IMR-90 (cell line): Measurements from ENCODE around the gene EFNB2. TPM values are rescaled to one million over a fixed set of nuclear protein-coding genes. Genes with fewer than 3 reads are reported as not detected.

Source experiments
- ATAC-seq: fragments of 200-7000 bp; cut with Tn5 transposase; 2 replicates; pipeline ENCODE4 v1.9.1; 2020; ENCODE audit warnings: low read depth, mild to moderate bottlenecking, moderate library complexity
- BruUV-seq: library from RNA; stranded (reverse); fragments of 400-500 nt; replicated peaks from 2 replicates; lab custom pipeline; 2021; lab: Mats Ljungman, UMichigan
- CTCF ChIA-PET: fragments of 300-600 bp; formaldehyde crosslinking; extraction: SDS; loops from one replicate; lab custom pipeline; 2021; ENCODE audit warnings: antibody characterized with exemption; lab: Yijun Ruan, JAX
- POLR2A ChIA-PET: fragments of 300-600 bp; sonication (Branson Sonifier 250); formaldehyde crosslinking; loops from one replicate; lab custom pipeline; 2022; ENCODE audit warnings: antibody characterized with exemption; ENCODE audit not compliant: unreplicated experiment; lab: Charles Lee
- DNase-seq: peaks from one replicate; pipeline ENCODE4 v3.0.0; 2013
- H2AFZ ChIP-seq: replicated peaks from 2 replicates; pipeline ENCODE3; 2013; ENCODE audit warnings: low read length, mild to moderate bottlenecking; ENCODE audit not compliant: poor library complexity
- H2AK5ac ChIP-seq: 2 replicates; pipeline ENCODE4 v1.6.1; 2013; ENCODE audit warnings: low read depth, low read length, inconsistent platforms
- H2AK9ac ChIP-seq: replicated peaks from 2 replicates; pipeline ENCODE3; 2013; ENCODE audit warnings: mild to moderate bottlenecking, low read depth, low read length, moderate library complexity; ENCODE audit not compliant: poor library complexity
- H2BK120ac ChIP-seq: 2 replicates; pipeline ENCODE4 v1.6.1; 2013; ENCODE audit warnings: low read depth, low read length, inconsistent platforms
- H2BK15ac ChIP-seq: 3 replicates; pipeline ENCODE4 v1.6.1; 2013; ENCODE audit warnings: low read depth, low read length, inconsistent platforms
- H2BK20ac ChIP-seq: 2 replicates; pipeline ENCODE4 v1.6.1; 2013; ENCODE audit warnings: low read depth, mild to moderate bottlenecking, inconsistent platforms, low read length, moderate library complexity
- H2BK5ac ChIP-seq: 2 replicates; pipeline ENCODE4 v1.6.1; 2013; ENCODE audit warnings: mild to moderate bottlenecking, low read depth, low read length, inconsistent platforms; ENCODE audit not compliant: poor library complexity, severe bottlenecking
- H3K14ac ChIP-seq: replicated peaks from 2 replicates; pipeline ENCODE4 v1.6.1; 2013; ENCODE audit warnings: low read depth, low read length, inconsistent platforms
- H3K18ac ChIP-seq: 2 replicates; pipeline ENCODE4 v1.6.1; 2013; ENCODE audit warnings: low read depth, low read length, control low read depth
- H3K23ac ChIP-seq: 2 replicates; pipeline ENCODE4 v1.6.1; 2013; ENCODE audit warnings: low read depth, low read length, inconsistent platforms
- H3K27ac ChIP-seq: 2 replicates; pipeline ENCODE4 v1.5.1; 2013; ENCODE audit warnings: mild to moderate bottlenecking, control low read depth, low read length; ENCODE audit not compliant: insufficient read depth
- H3K27me3 ChIP-seq: 2 replicates; pipeline ENCODE4 v1.6.1; 2013; ENCODE audit warnings: low read length; ENCODE audit not compliant: control insufficient read depth, insufficient read depth
- H3K36me3 ChIP-seq: 2 replicates; pipeline ENCODE4 v1.6.1; 2013; ENCODE audit warnings: low read length, mixed read lengths; ENCODE audit not compliant: control insufficient read depth, insufficient read depth
- H3K4ac ChIP-seq: 2 replicates; pipeline ENCODE4 v1.6.1; 2013; ENCODE audit warnings: low read depth, low read length, inconsistent platforms
- H3K4me1 ChIP-seq: 2 replicates; pipeline ENCODE4 v1.6.1; 2013; ENCODE audit warnings: low read length, mixed read lengths; ENCODE audit not compliant: control insufficient read depth, insufficient read depth
- H3K4me2 ChIP-seq: 2 replicates; pipeline ENCODE4 v1.6.1; 2013; ENCODE audit warnings: low read depth, mild to moderate bottlenecking, control low read depth, low read length, moderate library complexity
- H3K4me3 ChIP-seq: 2 replicates; pipeline ENCODE4 v1.5.1; 2013; ENCODE audit warnings: low read depth, mild to moderate bottlenecking, control low read depth, low read length, moderate library complexity; ENCODE audit not compliant: insufficient read depth
- H3K56ac ChIP-seq: 2 replicates; pipeline ENCODE4 v1.6.1; 2013; ENCODE audit warnings: low read length, inconsistent platforms; ENCODE audit not compliant: insufficient read depth; ENCODE audit errors: extremely low read depth
- H3K79me1 ChIP-seq, 2 experiments: 2 replicates each; pipeline ENCODE4 v1.6.1; 2013; ENCODE audit warnings: low read length in 2 of 2, inconsistent platforms in 1 of 2, low read depth in 1 of 2
- H3K9ac ChIP-seq: 2 replicates; pipeline ENCODE4 v1.6.1; 2013; ENCODE audit warnings: low read depth, low read length, control low read depth
- H3K9me1 ChIP-seq: 2 replicates; pipeline ENCODE4 v1.6.1; 2013; ENCODE audit warnings: low read length, inconsistent platforms; ENCODE audit not compliant: insufficient read depth
- H3K9me3 ChIP-seq: 2 replicates; pipeline ENCODE4 v1.6.1; 2013; ENCODE audit warnings: low read length; ENCODE audit not compliant: control insufficient read depth, insufficient read depth
- H4K20me1 ChIP-seq: 2 replicates; pipeline ENCODE4 v1.6.1; 2013; ENCODE audit warnings: low read length, inconsistent platforms; ENCODE audit not compliant: insufficient read depth
- H4K5ac ChIP-seq: 2 replicates; pipeline ENCODE4 v1.6.1; 2013; ENCODE audit warnings: mild to moderate bottlenecking, low read depth, low read length, control low read depth
- H4K8ac ChIP-seq, 2 experiments: 2 replicates each; pipeline ENCODE4 v1.6.1; 2013; ENCODE audit warnings: low read depth in 2 of 2, low read length in 2 of 2, control low read depth in 1 of 2, inconsistent platforms in 1 of 2
- H4K91ac ChIP-seq: 2 replicates; pipeline ENCODE4 v1.6.1; 2013; ENCODE audit warnings: low read depth, low read length, inconsistent platforms; ENCODE audit not compliant: insufficient read depth
- BHLHE40 ChIP-seq: fragments of 150-350 bp; IDR thresholded peaks from 2 replicates; pipeline ENCODE4 v1.6.1; 2016; ENCODE audit warnings: mild to moderate bottlenecking, low read depth, low read length
- CEBPB ChIP-seq: IDR thresholded peaks from 2 replicates; pipeline ENCODE4 v1.6.1; 2012; ENCODE audit warnings: low read depth, low read length, improper control_type of control experiment
- CHD1 ChIP-seq: IDR thresholded peaks from 2 replicates; pipeline ENCODE4 v1.6.1; 2012; ENCODE audit warnings: low read depth, low read length, improper control_type of control experiment
- ELK1 ChIP-seq: fragments of 150-350 bp; IDR thresholded peaks from 2 replicates; pipeline ENCODE4 v1.6.1; 2016; ENCODE audit warnings: low read depth, mild to moderate bottlenecking, low read length, moderate library complexity, borderline replicate concordance
- FOS ChIP-seq: fragments of 150-350 bp; IDR thresholded peaks from 2 replicates; pipeline ENCODE4 v1.6.1; 2016; ENCODE audit warnings: low read depth, low read length
- MAFK ChIP-seq: IDR thresholded peaks from 2 replicates; pipeline ENCODE4 v1.6.1; 2012; ENCODE audit warnings: low read depth, low read length, improper control_type of control experiment
- MAZ ChIP-seq: IDR thresholded peaks from 2 replicates; pipeline ENCODE4 v1.6.1; 2012; ENCODE audit warnings: low read depth, mild to moderate bottlenecking, low read length, improper control_type of control experiment, moderate library complexity, borderline replicate concordance
- MXI1 ChIP-seq: IDR thresholded peaks from 2 replicates; pipeline ENCODE4 v1.6.1; 2012; ENCODE audit warnings: low read depth, mild to moderate bottlenecking, low read length, moderate library complexity, borderline replicate concordance
- NFE2L2 ChIP-seq: fragments of 150-350 bp; IDR thresholded peaks from 2 replicates; pipeline ENCODE4 v1.6.1; 2016; ENCODE audit warnings: low read depth, mild to moderate bottlenecking, low read length
- POLR2A ChIP-seq: IDR thresholded peaks from 2 replicates; pipeline ENCODE4 v1.6.1; 2012; ENCODE audit warnings: mild to moderate bottlenecking, low read depth, low read length
- RAD21 ChIP-seq: IDR thresholded peaks from 2 replicates; pipeline ENCODE4 v1.6.1; 2012; ENCODE audit warnings: low read length, improper control_type of control experiment
- RCOR1 ChIP-seq: IDR thresholded peaks from 2 replicates; pipeline ENCODE4 v1.6.1; 2012; ENCODE audit warnings: mild to moderate bottlenecking, low read length, improper control_type of control experiment; ENCODE audit not compliant: insufficient replicate concordance
- RFX5 ChIP-seq: IDR thresholded peaks from 2 replicates; pipeline ENCODE4 v1.8.0; 2012; ENCODE audit warnings: low read depth, mild to moderate bottlenecking, low read length, moderate library complexity
- SMC3 ChIP-seq: fragments of 150-350 bp; IDR thresholded peaks from 2 replicates; pipeline ENCODE4 v1.6.1; 2016; ENCODE audit warnings: low read depth, mild to moderate bottlenecking, antibody characterized with exemption, low read length, moderate library complexity
- USF2 ChIP-seq: fragments of 150-350 bp; IDR thresholded peaks from 2 replicates; pipeline ENCODE4 v1.6.1; 2017; ENCODE audit warnings: mild to moderate bottlenecking, antibody characterized with exemption, low read length, low read depth
- WGBS, 2 experiments: methylation state at CpG; one replicate each; pipeline versions ENCODE4 v1.1.5 to v1.1.7; 2013; ENCODE audit warnings: missing lambda C conversion rate in 2 of 2; ENCODE audit not compliant: insufficient read length in 1 of 2; ENCODE audit errors: extremely low coverage in 2 of 2; 5-methylcytosine and 5-hydroxymethylcytosine counted together
- dilution Hi-C: fragments of 300-500 bp; cut with HindIII; formaldehyde crosslinking; loops from one replicate; pipeline ENCODE4 v1.14.3; 2018; ENCODE audit warnings: low sequenced_read_pairs; ENCODE audit not compliant: unreplicated experiment
- in situ Hi-C: fragments of 300-500 bp; cut with MboI; formaldehyde crosslinking; loops from 3 replicates; pipeline ENCODE4 v1.14.3; 2019; ENCODE audit warnings: low sequenced_read_pairs, inconsistent platforms, mixed read lengths
- intact Hi-C: fragments of 100-400 bp; cut with micrococcal nuclease; formaldehyde crosslinking; loops from 2 replicates; pipeline ENCODE4 v1.10.0; 2022
- polyA plus RNA-seq, 3 experiments: library from polyadenylated mRNA; depleted of rRNA; stranded (reverse); fragments of >200 nt; gene quantifications; 2 replicates each; pipeline ENCODE4 v1.2.3, GENCODE V29; 2012; ENCODE audit warnings: low replicate concordance in 1 of 3
- total RNA-seq: library from RNA; depleted of rRNA; stranded (reverse); fragments of >200 nt; gene quantifications from 2 replicates; pipeline ENCODE4 v1.2.3, GENCODE V29; 2012
- TF ChIP-seq, protein P1 (sequence below): conservative IDR thresholded peaks from 2 replicates; pipeline ENCODE4 v1.5.1; 2012; ENCODE audit warnings: mild to moderate bottlenecking, low read depth, low read length, improper control_type of control experiment

The EFNB2 gene
- total and polyA plus RNA-seq, 2 of the 4 experiments (the other 2 are of a cell fraction): 5.4 to 6.0 TPM

GRCh38 chr13:106524108-106524507 lies 11.4 kb downstream of the EFNB2 start:
- H2AK5ac ChIP-seq: no peak overlapping the region
- ATAC-seq (no peak), DNase-seq (no peak)
- no peak overlapping the region for H3K4ac ChIP-seq
- in situ Hi-C loops: loop anchor here (25.0 kb wide), 1 partner anchor 437 kb away; no protein-coding TSS in a partner anchor
- no peak overlapping the region for H4K91ac ChIP-seq
- intact Hi-C loops: no loop called here
- H3K9ac ChIP-seq: no peak overlapping the region
- no TSS peak for BruUV-seq
- POLR2A ChIA-PET: no interaction called here
- no peak overlapping the region for H3K4me2 ChIP-seq
- no peak overlapping the region for H3K14ac ChIP-seq
- no peak overlapping the region for H4K5ac ChIP-seq
- CTCF ChIA-PET: no interaction called here
- no peak overlapping the region for H3K56ac ChIP-seq
- no peak overlapping the region for H2AK9ac ChIP-seq
- peaks cover 6% of the 10 kb centered on the region for H3K4me1 ChIP-seq
- no peak overlapping the region for H2BK15ac ChIP-seq
- H3K4me3 ChIP-seq: no peak overlapping the region
- H2BK20ac ChIP-seq: no peak overlapping the region
- H2BK120ac ChIP-seq: no peak overlapping the region
- no peak overlapping the region for H3K18ac ChIP-seq
- H3K9me1 ChIP-seq: peaks cover 3% of the 10 kb centered on the region; the same call in 1 of the 2 replicates
- no peak overlapping the region for H3K27ac ChIP-seq
- H3K9me3 ChIP-seq: no peaks in the 10 kb centered on the region
- H4K8ac ChIP-seq: no peak overlapping the region
- dilution Hi-C loops: no loop called here
- TF ChIP-seq NFE2L2 (no peak), MXI1 (no peak), CHD1 (no peak), ELK1 (no peak), CEBPB (no peak), POLR2A (no peak), RCOR1 (no peak), USF2 (no peak), MAZ (no peak), RFX5 (no peak), RAD21 (no peak), BHLHE40 (no peak), MAFK (no peak), SMC3 (no peak), FOS (no peak)
- TF ChIP-seq, protein P1, sequence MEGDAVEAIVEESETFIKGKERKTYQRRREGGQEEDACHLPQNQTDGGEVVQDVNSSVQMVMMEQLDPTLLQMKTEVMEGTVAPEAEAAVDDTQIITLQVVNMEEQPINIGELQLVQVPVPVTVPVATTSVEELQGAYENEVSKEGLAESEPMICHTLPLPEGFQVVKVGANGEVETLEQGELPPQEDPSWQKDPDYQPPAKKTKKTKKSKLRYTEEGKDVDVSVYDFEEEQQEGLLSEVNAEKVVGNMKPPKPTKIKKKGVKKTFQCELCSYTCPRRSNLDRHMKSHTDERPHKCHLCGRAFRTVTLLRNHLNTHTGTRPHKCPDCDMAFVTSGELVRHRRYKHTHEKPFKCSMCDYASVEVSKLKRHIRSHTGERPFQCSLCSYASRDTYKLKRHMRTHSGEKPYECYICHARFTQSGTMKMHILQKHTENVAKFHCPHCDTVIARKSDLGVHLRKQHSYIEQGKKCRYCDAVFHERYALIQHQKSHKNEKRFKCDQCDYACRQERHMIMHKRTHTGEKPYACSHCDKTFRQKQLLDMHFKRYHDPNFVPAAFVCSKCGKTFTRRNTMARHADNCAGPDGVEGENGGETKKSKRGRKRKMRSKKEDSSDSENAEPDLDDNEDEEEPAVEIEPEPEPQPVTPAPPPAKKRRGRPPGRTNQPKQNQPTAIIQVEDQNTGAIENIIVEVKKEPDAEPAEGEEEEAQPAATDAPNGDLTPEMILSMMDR: no peak
- peaks cover 16 to 49% of the 10 kb centered on the region in 2 experiments; a peak in 3 of 4 replicates for H3K79me1 ChIP-seq
- no peaks in the 10 kb centered on the region for H4K20me1 ChIP-seq
- H2AFZ ChIP-seq: no peak overlapping the region
- WGBS, 2 experiments: no CpG with 5 or more reads among the region's 2 CpGs
- H3K27me3 ChIP-seq: no peaks in the 10 kb centered on the region
- H3K23ac ChIP-seq: no peak overlapping the region
- no peaks in the 10 kb centered on the region for H3K36me3 ChIP-seq
- no peak overlapping the region for H2BK5ac ChIP-seq
